GM06990 (cell line): ENCODE results near the gene GGN.
A peak's percentile ranks its signal among the peaks of the same experiment; 100 is the strongest.

Source experiments
- DNase-seq: peaks from one replicate; pipeline ENCODE4 v3.0.0-alpha.2; 2011; ENCODE audit not compliant: insufficient read length; ENCODE audit errors: extremely low read depth
- H3K27me3 ChIP-seq: replicated peaks from 2 replicates; pipeline ENCODE4 v1.6.0; 2011; ENCODE audit warnings: low read length; ENCODE audit not compliant: control insufficient read depth, insufficient read depth
- H3K36me3 ChIP-seq: 2 replicates; pipeline ENCODE4 v1.5.1; 2011; ENCODE audit warnings: low read length; ENCODE audit not compliant: control insufficient read depth, insufficient read depth
- H3K4me3 ChIP-seq: replicated peaks from 2 replicates; pipeline ENCODE4 v1.5.1; 2011; ENCODE audit warnings: low read depth, mild to moderate bottlenecking, control low read depth, low read length
- CTCF ChIP-seq: IDR thresholded peaks from 2 replicates; pipeline ENCODE4 v1.5.1; 2011; ENCODE audit warnings: low read length, control low read depth, mild to moderate bottlenecking, inconsistent platforms; ENCODE audit not compliant: insufficient read depth, poor library complexity, severe bottlenecking

GGN gene

GRCh38 chr19:38387550-38388348 lies at the start of gene GGN:
Gene GGN (minus strand): TSS chr19:38388034. CDS start chr19:38387261, 773 bp downstream.
- Histone ChIP-seq H3K4me3 (peak within 1 kb of the TSS; percentile 34), H3K36me3 (peaks cover 19% of the 10 kb centered on the region), H3K27me3 (peaks cover 1% of the 10 kb centered on the region)
- TF ChIP-seq CTCF, result no peak
- peak; percentile 81 for DNase-seq

- DNase-seq, result no peak
- Histone ChIP-seq H3K27me3 (peaks cover 1% of the 10 kb centered on the region; the same call in 1 of the 2 replicates), H3K36me3 (no peaks in the 10 kb centered on the region), H3K4me3 (no peak overlapping the region)
- TF ChIP-seq CTCF, result no peak
Measured at GRCh38 chr19:38437295-38437694, 49.5 kb upstream of the GGN start.

- no peak for TF ChIP-seq CTCF
- DNase-seq, result no peak
- no peak overlapping the region for H3K4me3 ChIP-seq
Measured at GRCh38 chr19:38434549-38435051, 46.8 kb upstream of the GGN start.

GRCh38 chr19:38433268-38433733 lies 45.5 kb upstream of the GGN start, which contains the start of gene RYR1:
Gene RYR1 (plus strand): TSS chr19:38433691. CDS start chr19:38433830, 139 bp downstream.
- no peak within 1 kb of the TSS for H3K4me3 ChIP-seq
- peak; percentile 61 for DNase-seq

More at GRCh38 chr19:38434549-38435051, 46.8 kb upstream of the GGN start:
- peaks cover 1% of the 10 kb centered on the region; the same call in 1 of the 2 replicates for H3K27me3 ChIP-seq
- H3K36me3 ChIP-seq, result no peaks in the 10 kb centered on the region

GRCh38 chr19:38430931-38431330 lies 43.1 kb upstream of the GGN start:
- H3K36me3 ChIP-seq, result no peaks in the 10 kb centered on the region
- no peak overlapping the region for H3K4me3 ChIP-seq
- no peak for DNase-seq
- TF ChIP-seq CTCF, result no peak
- H3K27me3 ChIP-seq, result peaks cover 1% of the 10 kb centered on the region; the same call in 1 of the 2 replicates

More at GRCh38 chr19:38433268-38433733, 45.5 kb upstream of the GGN start, which contains the start of gene RYR1:
- no peaks in the 10 kb centered on the region for H3K36me3 ChIP-seq
- peaks cover 1% of the 10 kb centered on the region; the same call in 1 of the 2 replicates for H3K27me3 ChIP-seq
- no peak for TF ChIP-seq CTCF
